ENCODE data around the gene TANGO2.
A peak's percentile ranks its signal among the peaks of the same experiment; 100 is the strongest.
"Not testable (repeated sequence)": the region's sequence is repeated elsewhere in the genome, so short reads cannot be mapped to it uniquely, and the experiment has no call there.

TANGO2 gene

GRCh38 chr22:20066617-20067383 is 45.9 kb downstream of the TANGO2 start:
- DNase-seq = no peak

GRCh38 chr22:20067384-20067682 is 46.4 kb downstream of the TANGO2 start:
- not testable (repeated sequence) for DNase-seq

- no peak for DNase-seq
Measured at GRCh38 chr22:20068640-20069039, 47.7 kb downstream of the TANGO2 start.

GRCh38 chr22:20069331-20070042 is 48.6 kb downstream of the TANGO2 start:
- DNase-seq = no peak

- no peak for DNase-seq
Measured at GRCh38 chr22:20071524-20071972, 50.6 kb downstream of the TANGO2 start.

- no peak for DNase-seq
Measured at GRCh38 chr22:20076627-20077172, 55.8 kb downstream of the TANGO2 start.

- DNase-seq = peak; percentile 92
Measured at GRCh38 chr22:20079745-20080444, 59.0 kb downstream of the TANGO2 start, which contains the start of gene DGCR8. DGCR8 (plus strand) TSS chr22:20080241; CDS start chr22:20085964, 5,723 bp downstream.

GRCh38 chr22:20080445-20080775 is 59.5 kb downstream of the TANGO2 start:
- peak; percentile 48 for DNase-seq

GRCh38 chr22:20080776-20081654 is 60.1 kb downstream of the TANGO2 start:
- peak; percentile 18 for DNase-seq

GRCh38 chr22:20083157-20083890 is 62.4 kb downstream of the TANGO2 start:
- no peak for DNase-seq

- no peak for DNase-seq
Measured at GRCh38 chr22:20083891-20084546, 63.1 kb downstream of the TANGO2 start.

GRCh38 chr22:20084547-20085413 is 63.9 kb downstream of the TANGO2 start:
- DNase-seq = no peak

- no peak for DNase-seq
Measured at GRCh38 chr22:20085651-20086050, 64.7 kb downstream of the TANGO2 start.

- no peak for DNase-seq
Measured at GRCh38 chr22:20086101-20086599, 65.2 kb downstream of the TANGO2 start.

GRCh38 chr22:20086763-20087162 is 65.9 kb downstream of the TANGO2 start:
- DNase-seq = no peak

GRCh38 chr22:20087319-20088262 is 66.7 kb downstream of the TANGO2 start:
- no peak for DNase-seq

GRCh38 chr22:20088263-20088648 is 67.3 kb downstream of the TANGO2 start:
- no peak for DNase-seq

- no peak for DNase-seq
Measured at GRCh38 chr22:20089226-20089976, 68.5 kb downstream of the TANGO2 start.
